IMR-90 (cell line): ENCODE measurements around the gene NAV2. TPM values are rescaled to one million over a fixed set of nuclear protein-coding genes. Genes with fewer than 3 reads are reported as not detected.
A peak's percentile ranks its signal among the peaks of the same experiment; 100 is the strongest.

Experiments used
- ATAC-seq: fragments of 200-7000 bp; cut with Tn5 transposase; 2 replicates; pipeline ENCODE4 v1.9.1; 2020; ENCODE audit warnings: low read depth, mild to moderate bottlenecking, moderate library complexity
- BruUV-seq: library from RNA; stranded (reverse); fragments of 400-500 nt; replicated peaks from 2 replicates; lab custom pipeline; 2021; lab: Mats Ljungman, UMichigan
- CTCF ChIA-PET: fragments of 300-600 bp; formaldehyde crosslinking; extraction: SDS; loops from one replicate; lab custom pipeline; 2021; ENCODE audit warnings: antibody characterized with exemption; lab: Yijun Ruan, JAX
- POLR2A ChIA-PET: fragments of 300-600 bp; sonication (Branson Sonifier 250); formaldehyde crosslinking; loops from one replicate; lab custom pipeline; 2022; ENCODE audit warnings: antibody characterized with exemption; ENCODE audit not compliant: unreplicated experiment; lab: Charles Lee
- DNase-seq: peaks from one replicate; pipeline ENCODE4 v3.0.0; 2013
- H2AFZ ChIP-seq: replicated peaks from 2 replicates; pipeline ENCODE3; 2013; ENCODE audit warnings: low read length, mild to moderate bottlenecking; ENCODE audit not compliant: poor library complexity
- H2AK5ac ChIP-seq: 2 replicates; pipeline ENCODE4 v1.6.1; 2013; ENCODE audit warnings: low read depth, low read length, inconsistent platforms
- H2AK9ac ChIP-seq: replicated peaks from 2 replicates; pipeline ENCODE3; 2013; ENCODE audit warnings: mild to moderate bottlenecking, low read depth, low read length, moderate library complexity; ENCODE audit not compliant: poor library complexity
- H2BK120ac ChIP-seq: 2 replicates; pipeline ENCODE4 v1.6.1; 2013; ENCODE audit warnings: low read depth, low read length, inconsistent platforms
- H2BK15ac ChIP-seq: 3 replicates; pipeline ENCODE4 v1.6.1; 2013; ENCODE audit warnings: low read depth, low read length, inconsistent platforms
- H2BK20ac ChIP-seq: 2 replicates; pipeline ENCODE4 v1.6.1; 2013; ENCODE audit warnings: low read depth, mild to moderate bottlenecking, inconsistent platforms, low read length, moderate library complexity
- H2BK5ac ChIP-seq: 2 replicates; pipeline ENCODE4 v1.6.1; 2013; ENCODE audit warnings: mild to moderate bottlenecking, low read depth, low read length, inconsistent platforms; ENCODE audit not compliant: poor library complexity, severe bottlenecking
- H3K14ac ChIP-seq: replicated peaks from 2 replicates; pipeline ENCODE4 v1.6.1; 2013; ENCODE audit warnings: low read depth, low read length, inconsistent platforms
- H3K18ac ChIP-seq: 2 replicates; pipeline ENCODE4 v1.6.1; 2013; ENCODE audit warnings: low read depth, low read length, control low read depth
- H3K23ac ChIP-seq: 2 replicates; pipeline ENCODE4 v1.6.1; 2013; ENCODE audit warnings: low read depth, low read length, inconsistent platforms
- H3K27ac ChIP-seq: 2 replicates; pipeline ENCODE4 v1.5.1; 2013; ENCODE audit warnings: mild to moderate bottlenecking, control low read depth, low read length; ENCODE audit not compliant: insufficient read depth
- H3K27me3 ChIP-seq: 2 replicates; pipeline ENCODE4 v1.6.1; 2013; ENCODE audit warnings: low read length; ENCODE audit not compliant: control insufficient read depth, insufficient read depth
- H3K36me3 ChIP-seq: 2 replicates; pipeline ENCODE4 v1.6.1; 2013; ENCODE audit warnings: low read length, mixed read lengths; ENCODE audit not compliant: control insufficient read depth, insufficient read depth
- H3K4ac ChIP-seq: 2 replicates; pipeline ENCODE4 v1.6.1; 2013; ENCODE audit warnings: low read depth, low read length, inconsistent platforms
- H3K4me1 ChIP-seq: 2 replicates; pipeline ENCODE4 v1.6.1; 2013; ENCODE audit warnings: low read length, mixed read lengths; ENCODE audit not compliant: control insufficient read depth, insufficient read depth
- H3K4me2 ChIP-seq: 2 replicates; pipeline ENCODE4 v1.6.1; 2013; ENCODE audit warnings: low read depth, mild to moderate bottlenecking, control low read depth, low read length, moderate library complexity
- H3K4me3 ChIP-seq: 2 replicates; pipeline ENCODE4 v1.5.1; 2013; ENCODE audit warnings: low read depth, mild to moderate bottlenecking, control low read depth, low read length, moderate library complexity; ENCODE audit not compliant: insufficient read depth
- H3K56ac ChIP-seq: 2 replicates; pipeline ENCODE4 v1.6.1; 2013; ENCODE audit warnings: low read length, inconsistent platforms; ENCODE audit not compliant: insufficient read depth; ENCODE audit errors: extremely low read depth
- H3K79me1 ChIP-seq, 2 experiments: 2 replicates each; pipeline ENCODE4 v1.6.1; 2013; ENCODE audit warnings: low read length in 2 of 2, inconsistent platforms in 1 of 2, low read depth in 1 of 2
- H3K9ac ChIP-seq: 2 replicates; pipeline ENCODE4 v1.6.1; 2013; ENCODE audit warnings: low read depth, low read length, control low read depth
- H3K9me1 ChIP-seq: 2 replicates; pipeline ENCODE4 v1.6.1; 2013; ENCODE audit warnings: low read length, inconsistent platforms; ENCODE audit not compliant: insufficient read depth
- H3K9me3 ChIP-seq: 2 replicates; pipeline ENCODE4 v1.6.1; 2013; ENCODE audit warnings: low read length; ENCODE audit not compliant: control insufficient read depth, insufficient read depth
- H4K20me1 ChIP-seq: 2 replicates; pipeline ENCODE4 v1.6.1; 2013; ENCODE audit warnings: low read length, inconsistent platforms; ENCODE audit not compliant: insufficient read depth
- H4K5ac ChIP-seq: 2 replicates; pipeline ENCODE4 v1.6.1; 2013; ENCODE audit warnings: mild to moderate bottlenecking, low read depth, low read length, control low read depth
- H4K8ac ChIP-seq, 2 experiments: 2 replicates each; pipeline ENCODE4 v1.6.1; 2013; ENCODE audit warnings: low read depth in 2 of 2, low read length in 2 of 2, control low read depth in 1 of 2, inconsistent platforms in 1 of 2
- H4K91ac ChIP-seq: 2 replicates; pipeline ENCODE4 v1.6.1; 2013; ENCODE audit warnings: low read depth, low read length, inconsistent platforms; ENCODE audit not compliant: insufficient read depth
- CHD1 ChIP-seq: IDR thresholded peaks from 2 replicates; pipeline ENCODE4 v1.6.1; 2012; ENCODE audit warnings: low read depth, low read length, improper control_type of control experiment
- MAFK ChIP-seq: IDR thresholded peaks from 2 replicates; pipeline ENCODE4 v1.6.1; 2012; ENCODE audit warnings: low read depth, low read length, improper control_type of control experiment
- MAZ ChIP-seq: IDR thresholded peaks from 2 replicates; pipeline ENCODE4 v1.6.1; 2012; ENCODE audit warnings: low read depth, mild to moderate bottlenecking, low read length, improper control_type of control experiment, moderate library complexity, borderline replicate concordance
- POLR2A ChIP-seq: IDR thresholded peaks from 2 replicates; pipeline ENCODE4 v1.6.1; 2012; ENCODE audit warnings: mild to moderate bottlenecking, low read depth, low read length
- WGBS, 2 experiments: methylation state at CpG; one replicate each; pipeline versions ENCODE4 v1.1.5 to v1.1.7; 2013; ENCODE audit warnings: missing lambda C conversion rate in 2 of 2; ENCODE audit not compliant: insufficient read length in 1 of 2; ENCODE audit errors: extremely low coverage in 2 of 2; 5-methylcytosine and 5-hydroxymethylcytosine counted together
- dilution Hi-C: fragments of 300-500 bp; cut with HindIII; formaldehyde crosslinking; loops from one replicate; pipeline ENCODE4 v1.14.3; 2018; ENCODE audit warnings: low sequenced_read_pairs; ENCODE audit not compliant: unreplicated experiment
- in situ Hi-C: fragments of 300-500 bp; cut with MboI; formaldehyde crosslinking; loops from 3 replicates; pipeline ENCODE4 v1.14.3; 2019; ENCODE audit warnings: low sequenced_read_pairs, inconsistent platforms, mixed read lengths
- intact Hi-C: fragments of 100-400 bp; cut with micrococcal nuclease; formaldehyde crosslinking; loops from 2 replicates; pipeline ENCODE4 v1.10.0; 2022
- polyA plus RNA-seq, 3 experiments: library from polyadenylated mRNA; depleted of rRNA; stranded (reverse); fragments of >200 nt; gene quantifications; 2 replicates each; pipeline ENCODE4 v1.2.3, GENCODE V29; 2012; ENCODE audit warnings: low replicate concordance in 1 of 3
- total RNA-seq: library from RNA; depleted of rRNA; stranded (reverse); fragments of >200 nt; gene quantifications from 2 replicates; pipeline ENCODE4 v1.2.3, GENCODE V29; 2012

Gene NAV2
- total and polyA plus RNA-seq, 2 of the 4 experiments (the other 2 are of a cell fraction) = 4.5 to 12.6 TPM

GRCh38 chr11:20029193-20029592 lies 316.6 kb downstream of the NAV2 start:
- TF ChIP-seq CHD1 (no peak), MAZ (no peak), MAFK (no peak), POLR2A (no peak)
- Histone ChIP-seq H3K4me3 (no peak overlapping the region), H4K91ac (peak overlapping the region; percentile 21), H3K9me3 (no peaks in the 10 kb centered on the region), H3K79me1 (peaks cover 42 to 57% of the 10 kb centered on the region in 2 experiments), H4K8ac (no peak overlapping the region), H3K4ac (peak overlapping the region; percentile 50; the same call in 1 of the 2 replicates), H3K23ac (no peak overlapping the region), H4K5ac (no peak overlapping the region), H3K36me3 (no peaks in the 10 kb centered on the region), H3K18ac (no peak overlapping the region), H3K9ac (no peak overlapping the region), H4K20me1 (peaks cover 12% of the 10 kb centered on the region), H2BK5ac (no peak overlapping the region), H2BK15ac (peak overlapping the region; percentile 70; the same call in 1 of the 3 replicates), H3K27ac (no peak overlapping the region), H2AK9ac (no peak overlapping the region), H3K4me2 (no peak overlapping the region), H3K4me1 (peaks cover 17% of the 10 kb centered on the region), H2BK20ac (peak overlapping the region; percentile 51; the same call in 1 of the 2 replicates), H2AK5ac (peak overlapping the region; percentile 62), H2BK120ac (peak overlapping the region; percentile 65; the same call in 1 of the 2 replicates), H3K56ac (no peak overlapping the region), H3K27me3 (no peaks in the 10 kb centered on the region), H2AFZ (no peak overlapping the region), H3K14ac (peak overlapping the region; percentile 51; the same call in 1 of the 2 replicates), H3K9me1 (peaks cover 14% of the 10 kb centered on the region)
- no peak for ATAC-seq
- DNase-seq = no peak
- WGBS, 2 experiments = 42% methylated on average over 2 of the region's 3 CpGs; no CpG with 5 or more reads in 1 of the 2 experiments
- intact Hi-C loops (no loop called here), in situ Hi-C loops (no loop called here), dilution Hi-C loops (no loop called here)
- ChIA-PET CTCF (no interaction called here), POLR2A (no interaction called here)
- no TSS peak for BruUV-seq
